HepG2 (cell line): Measurements from ENCODE around the gene KATNAL2. TPM values are rescaled to one million over a fixed set of nuclear protein-coding genes. Genes with fewer than 3 reads are reported as not detected.

Experiments used
- ATRX ChIP-seq: sonication (generic); formaldehyde crosslinking; IDR thresholded peaks from 2 replicates; pipeline ENCODE4 v1.4.0; 2020; ENCODE audit warnings: missing genetic modification reagents, borderline replicate concordance
- CCAR2 ChIP-seq: fragments of 200-400 bp; formaldehyde crosslinking; optimal IDR thresholded peaks from 2 replicates; pipeline ENCODE3; 2018; ENCODE audit warnings: low read depth, mild to moderate bottlenecking, low read length, moderate library complexity
- EHMT2 ChIP-seq: fragments of 200-600 bp; sonication (generic); IDR thresholded peaks from 2 replicates; pipeline ENCODE4 v1.7.0; 2017; ENCODE audit warnings: antibody characterized with exemption, low read depth, low read length, borderline replicate concordance
- ETV5 ChIP-seq: IDR thresholded peaks from 2 replicates; pipeline ENCODE4 v1.6.1; 2018; ENCODE audit warnings: missing biosample characterization, missing genetic modification reagents, inconsistent platforms, borderline replicate concordance
- GABPB1 ChIP-seq: IDR thresholded peaks from 2 replicates; pipeline ENCODE4 v1.6.1; 2016; ENCODE audit warnings: mild to moderate bottlenecking, missing genetic modification reagents, moderate library complexity, missing compliant biosample characterization
- HIVEP1 ChIP-seq: sonication (generic); formaldehyde crosslinking; IDR thresholded peaks from 2 replicates; pipeline ENCODE4 v1.4.0; 2020; ENCODE audit warnings: mild to moderate bottlenecking, missing genetic modification reagents
- HOXA3 ChIP-seq: sonication (generic); formaldehyde crosslinking; IDR thresholded peaks from 2 replicates; pipeline ENCODE4 v1.5.0; 2020; ENCODE audit warnings: missing genetic modification reagents
- HOXA9 ChIP-seq: sonication (generic); formaldehyde crosslinking; IDR thresholded peaks from 2 replicates; pipeline ENCODE4 v1.8.1; 2022; ENCODE audit warnings: missing genetic modification reagents, mild to moderate bottlenecking, moderate library complexity, borderline replicate concordance
- KDM4B ChIP-seq: sonication (generic); formaldehyde crosslinking; IDR thresholded peaks from 2 replicates; pipeline ENCODE4 v1.4.0; 2020; ENCODE audit warnings: missing genetic modification reagents
- MIER2 ChIP-seq: IDR thresholded peaks from 2 replicates; pipeline ENCODE4 v1.6.1; 2016; ENCODE audit warnings: missing biosample characterization, missing genetic modification reagents
- NAIF1 ChIP-seq: sonication (generic); formaldehyde crosslinking; IDR thresholded peaks from 2 replicates; pipeline ENCODE4 v1.5.0; 2020; ENCODE audit warnings: mild to moderate bottlenecking, missing genetic modification reagents, borderline replicate concordance
- RBM22 ChIP-seq: fragments of 200-400 bp; formaldehyde crosslinking; optimal IDR thresholded peaks from 2 replicates; pipeline ENCODE3; 2017; ENCODE audit warnings: mild to moderate bottlenecking, low read length, moderate library complexity
- REPIN1 ChIP-seq: sonication (generic); formaldehyde crosslinking; IDR thresholded peaks from 2 replicates; pipeline ENCODE4 v1.8.0; 2022; ENCODE audit warnings: missing genetic modification reagents, low read depth, mild to moderate bottlenecking, borderline replicate concordance
- TIGD3 ChIP-seq: sonication (generic); formaldehyde crosslinking; IDR thresholded peaks from 2 replicates; pipeline ENCODE4 v1.5.1; 2020; ENCODE audit warnings: mild to moderate bottlenecking, missing genetic modification reagents, borderline replicate concordance
- TRIM24 ChIP-seq: sonication (generic); formaldehyde crosslinking; IDR thresholded peaks from 2 replicates; pipeline ENCODE4 v1.8.0; 2022; ENCODE audit warnings: mild to moderate bottlenecking, missing genetic modification reagents
- ZNF136 ChIP-seq: sonication (generic); formaldehyde crosslinking; IDR thresholded peaks from 2 replicates; pipeline ENCODE4 v1.8.1; 2022; ENCODE audit warnings: low read depth, mild to moderate bottlenecking, moderate library complexity, missing genetic modification reagents
- ZNF264 ChIP-seq: sonication (generic); formaldehyde crosslinking; IDR thresholded peaks from 2 replicates; pipeline ENCODE4 v1.4.0; 2020; ENCODE audit warnings: missing genetic modification reagents
- ZNF496 ChIP-seq: sonication (generic); formaldehyde crosslinking; IDR thresholded peaks from 2 replicates; pipeline ENCODE4 v1.8.1; 2023; ENCODE audit warnings: mild to moderate bottlenecking, moderate library complexity, missing genetic modification reagents; ENCODE audit not compliant: insufficient replicate concordance
- ZNF530 ChIP-seq: sonication (generic); formaldehyde crosslinking; IDR thresholded peaks from 2 replicates; pipeline ENCODE4 v1.5.0; 2020; ENCODE audit warnings: low read depth, mild to moderate bottlenecking, missing genetic modification reagents
- ZNF563 ChIP-seq: sonication (generic); formaldehyde crosslinking; IDR thresholded peaks from 2 replicates; pipeline ENCODE4 v1.8.0; 2022; ENCODE audit warnings: mild to moderate bottlenecking, moderate library complexity, missing genetic modification reagents
- ZNF607 ChIP-seq: sonication (generic); formaldehyde crosslinking; IDR thresholded peaks from 2 replicates; pipeline ENCODE4 v1.5.1; 2020; ENCODE audit warnings: missing genetic modification reagents, mild to moderate bottlenecking, borderline replicate concordance
- ZNF720 ChIP-seq: sonication (generic); formaldehyde crosslinking; IDR thresholded peaks from 2 replicates; pipeline ENCODE4 v1.4.0; 2020; ENCODE audit warnings: missing genetic modification reagents
- ZSCAN21 ChIP-seq: sonication (generic); formaldehyde crosslinking; IDR thresholded peaks from 2 replicates; pipeline ENCODE4 v1.8.0; 2022; ENCODE audit warnings: mild to moderate bottlenecking, missing genetic modification reagents, moderate library complexity, borderline replicate concordance
- polyA plus RNA-seq, 8 experiments: library from polyadenylated mRNA; depleted of rRNA in 3 of 8; stranded (reverse) in 7 of 8; unstranded in 1 of 8; fragments of >200 nt; fragmentation: Illumina TruSeq in 4 of 8; extraction: Trizol in 4 of 8; gene quantifications; 2 replicates each; pipeline versions ENCODE4 v1.2.1 to v1.2.3, GENCODE V29; 2011 to 2016; ENCODE audit warnings: low read depth in 4 of 8, missing spikeins in 1 of 8, mixed read lengths in 1 of 8; ENCODE audit not compliant: insufficient read depth in 1 of 8
- total RNA-seq, 5 experiments: library from RNA; depleted of rRNA; stranded (reverse); fragments of >200 nt; fragmentation: Illumina TruSeq; extraction: Trizol; gene quantifications; 2 replicates each; pipeline ENCODE4 v1.2.3, GENCODE V29; 2016; ENCODE audit warnings: low read depth in 1 of 5
- TF ChIP-seq, protein P1 (sequence below): sonication (generic); formaldehyde crosslinking; IDR thresholded peaks from 2 replicates; pipeline ENCODE4 v1.4.0; 2020; ENCODE audit warnings: missing genetic modification reagents; ENCODE audit errors: not compliant biosample characterization
- TF ChIP-seq, protein P2 (sequence below): IDR thresholded peaks from 2 replicates; pipeline ENCODE4 v1.6.1; 2016; ENCODE audit warnings: missing compliant biosample characterization, missing genetic modification reagents, borderline replicate concordance
- TF ChIP-seq, protein P3 (sequence below): sonication (generic); formaldehyde crosslinking; IDR thresholded peaks from 2 replicates; pipeline ENCODE4 v1.4.0; 2020; ENCODE audit warnings: missing genetic modification reagents

Gene KATNAL2
- total and polyA plus RNA-seq, 2 of the 13 experiments (the other 11 are each of a cell fraction or from before 2014, with no cell fraction given): not detected

DNA sequence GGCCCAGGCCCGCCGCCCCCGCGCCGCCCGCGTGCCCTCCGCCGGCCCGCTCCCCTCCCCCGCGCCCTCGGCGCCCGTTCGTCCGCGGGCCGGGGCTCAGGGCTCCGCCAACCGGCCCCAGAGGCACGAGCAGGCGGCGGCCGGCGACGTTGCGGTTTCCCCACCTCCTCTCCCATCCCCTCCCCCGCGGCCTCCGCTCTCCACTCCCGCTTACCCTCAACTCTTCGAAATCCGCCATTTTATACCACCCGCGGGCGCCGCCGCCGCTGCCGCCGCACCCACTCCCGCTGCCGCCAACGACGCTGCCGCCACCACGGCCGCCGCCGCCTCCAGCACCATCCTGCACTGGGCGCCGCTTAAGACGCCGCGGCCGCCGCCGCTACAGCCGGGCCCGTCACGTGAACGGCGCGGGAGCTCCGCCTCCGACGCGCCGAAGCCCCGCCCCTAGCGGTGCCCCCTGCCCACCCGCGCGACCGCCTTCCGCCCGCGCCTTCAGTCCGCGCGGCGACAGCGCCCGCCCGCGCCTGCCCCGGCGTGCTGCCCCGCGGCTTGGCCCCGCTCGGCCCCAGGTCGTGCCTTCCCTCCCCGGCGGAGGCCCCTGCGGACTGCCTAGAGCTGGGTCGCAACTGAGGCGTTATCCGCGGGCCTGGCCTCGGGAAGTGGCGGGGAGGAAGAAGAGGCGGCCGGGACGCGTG is at the start of gene KATNAL2, which contains the start of gene PIAS2 (continued):
- TF ChIP-seq, protein P1, sequence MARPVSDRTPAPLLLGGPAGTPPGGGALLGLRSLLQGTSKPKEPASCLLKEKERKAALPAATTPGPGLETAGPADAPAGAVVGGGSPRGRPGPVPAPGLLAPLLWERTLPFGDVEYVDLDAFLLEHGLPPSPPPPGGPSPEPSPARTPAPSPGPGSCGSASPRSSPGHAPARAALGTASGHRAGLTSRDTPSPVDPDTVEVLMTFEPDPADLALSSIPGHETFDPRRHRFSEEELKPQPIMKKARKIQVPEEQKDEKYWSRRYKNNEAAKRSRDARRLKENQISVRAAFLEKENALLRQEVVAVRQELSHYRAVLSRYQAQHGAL (CRISPR knock-in tag): no peak
- no peak for TF ChIP-seq HIVEP1 (CRISPR knock-in tag)
- 0 out of 2 replicates have a peak, but pooled peaks have one; percentile 68 for TF ChIP-seq ZNF607 (CRISPR knock-in tag)
- no peak for TF ChIP-seq NAIF1 (CRISPR knock-in tag)
- no peak for TF ChIP-seq CCAR2
- no peak for TF ChIP-seq ZNF264 (CRISPR knock-in tag)
- peak; percentile 37 for TF ChIP-seq GABPB1
- TF ChIP-seq ZNF136 (CRISPR knock-in tag): no peak
- TF ChIP-seq ZNF496 (CRISPR knock-in tag): no peak
- TF ChIP-seq ZNF720 (CRISPR knock-in tag): no peak
- TF ChIP-seq TRIM24 (CRISPR knock-in tag): no peak
- TF ChIP-seq, protein P2, sequence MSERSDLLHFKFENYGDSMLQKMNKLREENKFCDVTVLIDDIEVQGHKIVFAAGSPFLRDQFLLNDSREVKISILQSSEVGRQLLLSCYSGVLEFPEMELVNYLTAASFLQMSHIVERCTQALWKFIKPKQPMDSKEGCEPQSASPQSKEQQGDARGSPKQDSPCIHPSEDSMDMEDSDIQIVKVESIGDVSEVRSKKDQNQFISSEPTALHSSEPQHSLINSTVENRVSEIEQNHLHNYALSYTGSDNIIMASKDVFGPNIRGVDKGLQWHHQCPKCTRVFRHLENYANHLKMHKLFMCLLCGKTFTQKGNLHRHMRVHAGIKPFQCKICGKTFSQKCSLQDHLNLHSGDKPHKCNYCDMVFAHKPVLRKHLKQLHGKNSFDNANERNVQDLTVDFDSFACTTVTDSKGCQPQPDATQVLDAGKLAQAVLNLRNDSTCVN (CRISPR knock-in tag): no peak
- TF ChIP-seq ZNF530 (CRISPR knock-in tag): no peak
- TF ChIP-seq ZSCAN21 (CRISPR knock-in tag): peak; percentile 38; the same call in 1 of the 2 replicates
- no peak for TF ChIP-seq RBM22
- TF ChIP-seq HOXA3 (CRISPR knock-in tag): peak; percentile 69; the same call in 1 of the 2 replicates
- no peak for TF ChIP-seq MIER2 (CRISPR knock-in tag)
- TF ChIP-seq ATRX (CRISPR knock-in tag): no peak
- TF ChIP-seq REPIN1 (CRISPR knock-in tag): no peak
- no peak for TF ChIP-seq KDM4B (CRISPR knock-in tag)
- no peak for TF ChIP-seq TIGD3 (CRISPR knock-in tag)
- no peak for TF ChIP-seq ETV5
- TF ChIP-seq HOXA9 (CRISPR knock-in tag): no peak
- TF ChIP-seq, protein P3, sequence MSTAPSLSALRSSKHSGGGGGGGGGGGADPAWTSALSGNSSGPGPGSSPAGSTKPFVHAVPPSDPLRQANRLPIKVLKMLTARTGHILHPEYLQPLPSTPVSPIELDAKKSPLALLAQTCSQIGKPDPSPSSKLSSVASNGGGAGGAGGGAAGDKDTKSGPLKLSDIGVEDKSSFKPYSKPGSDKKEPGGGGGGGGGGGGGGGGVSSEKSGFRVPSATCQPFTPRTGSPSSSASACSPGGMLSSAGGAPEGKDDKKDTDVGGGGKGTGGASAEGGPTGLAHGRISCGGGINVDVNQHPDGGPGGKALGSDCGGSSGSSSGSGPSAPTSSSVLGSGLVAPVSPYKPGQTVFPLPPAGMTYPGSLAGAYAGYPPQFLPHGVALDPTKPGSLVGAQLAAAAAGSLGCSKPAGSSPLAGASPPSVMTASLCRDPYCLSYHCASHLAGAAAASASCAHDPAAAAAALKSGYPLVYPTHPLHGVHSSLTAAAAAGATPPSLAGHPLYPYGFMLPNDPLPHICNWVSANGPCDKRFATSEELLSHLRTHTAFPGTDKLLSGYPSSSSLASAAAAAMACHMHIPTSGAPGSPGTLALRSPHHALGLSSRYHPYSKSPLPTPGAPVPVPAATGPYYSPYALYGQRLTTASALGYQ: no peak
- peak; percentile 67; the same call in 1 of the 2 replicates for TF ChIP-seq ZNF563 (CRISPR knock-in tag)
- TF ChIP-seq EHMT2: no peak
